A673 (cell line): ENCODE data around the gene NDUFAF3.

Experiments used
- CTCF ChIP-seq: fragments of 300-800, 200-600 bp; sonication (generic); conservative IDR thresholded peaks from 2 replicates; pipeline ENCODE4 v1.5.1; 2017; ENCODE audit warnings: low read depth, mild to moderate bottlenecking, antibody characterized with exemption, low read length, moderate library complexity, mixed read lengths
- EZH2 ChIP-seq: fragments of 200-600 bp; sonication (generic); IDR thresholded peaks from 2 replicates; pipeline ENCODE4 v1.6.1; 2017; ENCODE audit warnings: borderline replicate concordance, low read depth, mild to moderate bottlenecking, mixed read lengths, antibody characterized with exemption, low read length; ENCODE audit not compliant: poor library complexity, severe bottlenecking

- TF ChIP-seq CTCF (no peak), EZH2 (no peak)
Measured at GRCh38 chr3:49001155-49001554, 20.8 kb upstream of the NDUFAF3 start.
